Right renal pelvis (tissue), 4 donors: ENCODE measurements around the gene NFIA. TPM values are rescaled to one million over a fixed set of nuclear protein-coding genes. Genes with fewer than 3 reads are reported as not detected.

Experiments used
- DNase-seq, 4 donors: peaks; one replicate each; pipeline ENCODE4 v3.0.0-alpha.2; 2013; ENCODE audit warnings: low read depth in 4 of 4, low spot score in 3 of 4, missing footprints in 1 of 4
- polyA plus RNA-seq, 4 donors: library from polyadenylated mRNA; unstranded; fragments of 120-200 nt; gene quantifications; one replicate each; pipeline ENCODE4 v1.2.1, GENCODE V29; 2013; ENCODE audit not compliant: insufficient read length in 4 of 4

Gene NFIA
- polyA plus RNA-seq, 4 donors = 13.9 to 19.2 (median 17.2) TPM

DNA sequence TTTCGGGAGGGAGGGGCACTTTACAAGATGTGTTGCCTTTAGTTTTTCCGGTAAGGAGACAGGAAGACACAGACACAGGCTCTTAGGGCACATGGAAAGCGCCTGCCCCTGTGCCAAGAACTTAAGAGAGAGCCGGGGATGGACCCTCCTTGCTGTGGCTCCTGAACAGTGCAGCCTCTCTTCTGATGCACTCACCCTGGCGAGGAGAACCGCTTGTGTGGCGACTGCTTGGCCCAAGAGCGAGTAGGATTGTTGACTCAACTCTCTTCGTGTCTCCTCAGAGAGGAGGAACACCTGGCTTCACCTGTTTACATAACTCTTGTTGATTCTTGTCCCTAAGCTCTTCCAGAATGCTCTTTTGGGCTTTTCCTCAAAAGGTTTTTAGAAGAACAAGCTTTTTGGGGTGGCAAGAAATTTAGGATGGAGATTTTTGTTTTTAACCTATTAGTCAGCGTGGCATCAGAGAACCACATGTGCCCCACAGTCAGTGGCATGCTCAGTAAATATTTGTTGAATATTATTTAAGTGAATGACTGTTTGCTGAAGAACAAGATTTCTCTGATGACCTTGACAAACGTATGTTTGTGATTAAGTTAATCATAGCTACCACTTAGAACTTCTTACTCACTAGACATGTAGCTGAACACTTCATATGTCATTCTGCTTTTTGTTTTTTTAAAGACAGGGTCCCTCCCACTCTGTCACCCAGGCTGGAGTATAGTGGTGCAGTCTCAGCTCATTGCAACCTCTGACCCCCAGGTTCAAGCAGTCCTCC is 60.6 kb downstream of the NFIA start:
- DNase-seq = no peak

- no peak for DNase-seq
Measured at GRCh38 chr1:61143821-61144424, 61.6 kb downstream of the NFIA start.

DNA sequence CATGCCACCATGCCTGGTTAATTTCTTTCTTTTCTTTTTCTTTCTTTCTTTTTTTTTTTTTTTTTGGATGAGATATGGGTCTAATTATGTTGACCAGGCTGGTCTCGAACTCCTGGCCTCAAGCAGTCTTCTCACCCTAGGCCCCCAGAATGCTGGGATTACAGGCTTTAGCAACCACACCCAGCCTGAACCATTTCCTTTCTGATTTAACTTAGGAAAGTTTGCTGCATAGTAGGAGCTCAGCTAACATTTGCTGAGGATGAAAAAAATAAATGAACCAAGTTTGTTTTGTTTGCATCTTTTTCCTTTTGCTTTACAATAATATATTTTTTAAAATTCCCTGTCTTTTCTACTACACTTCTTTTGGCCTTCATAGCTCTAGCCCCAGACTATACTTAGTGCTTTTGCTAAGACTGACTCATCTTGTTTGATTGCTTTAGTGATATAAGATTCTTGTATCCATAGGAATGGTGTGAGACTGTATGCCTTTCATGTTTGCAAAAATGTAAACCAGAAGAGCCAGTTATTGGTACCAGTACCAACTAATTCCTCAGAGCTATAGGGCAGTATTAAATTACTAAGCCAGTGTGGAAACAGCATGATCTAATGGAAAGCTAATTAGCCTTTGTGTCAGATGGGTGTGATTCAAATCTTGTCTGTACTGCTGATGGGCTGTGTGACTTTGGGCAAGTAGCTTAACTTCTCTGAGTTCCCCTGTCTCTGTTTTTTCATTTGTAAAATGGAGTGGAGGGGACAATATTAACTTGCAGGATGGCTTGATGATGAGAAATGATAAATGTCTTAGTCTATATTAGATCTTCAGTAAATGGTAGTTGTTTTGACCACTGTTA is 66.9 kb downstream of the NFIA start:
- DNase-seq = no peak

GRCh38 chr1:61151565-61151964 is 69.2 kb downstream of the NFIA start:
- DNase-seq = no peak

DNA sequence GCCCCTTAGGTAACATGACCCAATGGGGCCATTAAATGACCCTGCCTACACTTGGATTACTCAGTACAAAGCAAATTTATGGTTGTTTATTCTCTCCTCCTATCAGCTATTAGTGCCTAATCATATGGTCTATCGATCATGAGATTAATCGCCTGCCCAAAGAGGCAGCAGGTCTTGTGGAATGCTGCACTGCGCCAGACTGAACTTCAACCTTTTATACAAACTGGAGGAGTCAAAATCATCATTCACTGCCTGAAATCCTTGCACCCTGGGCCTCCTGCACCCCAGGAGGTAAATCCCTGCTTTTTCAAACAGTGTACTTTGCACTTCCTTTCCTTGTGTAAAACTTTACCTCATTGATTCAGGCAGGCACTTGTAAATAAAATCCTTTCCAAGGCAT is 69.7 kb downstream of the NFIA start:
- no peak for DNase-seq

GRCh38 chr1:61152469-61153105 is 70.2 kb downstream of the NFIA start:
- DNase-seq = no peak

DNA sequence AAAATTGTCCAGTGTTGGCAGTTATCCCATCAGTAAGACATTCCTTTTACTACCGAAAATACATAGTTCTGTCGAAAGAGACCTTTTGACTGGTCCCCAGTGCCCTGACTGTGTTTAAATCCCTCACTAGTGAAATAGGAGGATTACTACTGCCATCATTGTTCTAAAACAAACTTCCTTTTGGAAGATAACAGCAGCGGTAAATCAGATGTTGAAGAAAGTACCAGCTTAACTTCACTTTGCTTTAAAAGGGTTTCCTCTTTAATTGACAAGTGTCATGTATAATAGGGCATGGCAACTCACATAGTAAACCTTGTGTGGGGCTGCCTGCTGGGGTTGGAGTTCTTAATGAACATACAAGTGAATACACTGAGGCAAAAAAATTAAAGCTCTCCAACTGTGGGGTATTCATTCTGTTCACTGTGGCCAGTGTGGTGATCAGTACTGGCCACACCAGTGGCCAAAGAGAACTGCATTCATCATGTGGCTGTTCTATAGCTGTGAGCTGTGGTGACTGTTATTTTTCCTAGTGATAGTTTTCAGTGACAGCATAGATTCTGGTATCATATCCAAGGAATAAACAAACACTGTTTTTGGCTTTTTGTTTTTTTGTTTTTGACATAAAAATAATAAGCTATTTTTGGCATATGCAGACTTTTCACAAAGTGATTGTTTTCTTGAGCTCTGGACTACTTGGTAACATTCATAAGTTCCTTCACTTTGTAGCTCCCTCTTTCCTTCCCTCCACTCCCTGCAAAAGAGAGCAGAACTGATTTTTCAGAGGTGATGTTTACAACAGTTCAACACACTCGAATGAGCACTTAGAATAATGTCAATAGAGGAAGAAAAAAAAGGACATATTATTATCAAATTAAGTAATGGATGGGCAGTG is 74.5 kb downstream of the NFIA start:
- DNase-seq = no peak

DNA sequence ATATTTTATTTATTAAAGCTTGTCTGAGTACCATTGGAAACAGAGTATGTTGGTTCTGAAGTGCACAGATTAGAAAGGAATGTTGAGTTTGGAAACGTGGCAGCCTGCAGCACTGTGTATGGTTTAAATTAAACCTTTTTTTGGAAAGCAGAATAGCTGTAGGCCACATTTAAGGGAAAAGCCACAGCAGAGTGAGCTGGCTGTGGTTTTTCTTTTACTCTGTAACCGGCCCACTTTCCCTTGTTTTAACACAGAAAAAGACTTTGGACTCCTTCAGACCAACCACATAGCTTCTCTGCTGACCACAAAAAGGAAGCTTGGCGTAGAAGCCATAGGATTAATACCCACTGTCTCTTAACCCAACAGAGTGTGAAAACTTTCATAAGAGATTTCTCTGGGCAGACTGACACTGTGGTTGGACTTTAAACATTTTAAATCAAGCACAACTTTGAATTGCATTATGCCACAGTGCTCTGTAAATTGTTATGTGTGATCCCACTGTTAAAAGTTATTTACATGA is 75.2 kb downstream of the NFIA start:
- DNase-seq = no peak

GRCh38 chr1:61158591-61158990 is 76.2 kb downstream of the NFIA start:
- no peak for DNase-seq

- DNase-seq = no peak
Measured at GRCh38 chr1:61160526-61160925, 78.2 kb downstream of the NFIA start.

GRCh38 chr1:61162520-61163258 is 80.3 kb downstream of the NFIA start:
- no peak for DNase-seq

DNA sequence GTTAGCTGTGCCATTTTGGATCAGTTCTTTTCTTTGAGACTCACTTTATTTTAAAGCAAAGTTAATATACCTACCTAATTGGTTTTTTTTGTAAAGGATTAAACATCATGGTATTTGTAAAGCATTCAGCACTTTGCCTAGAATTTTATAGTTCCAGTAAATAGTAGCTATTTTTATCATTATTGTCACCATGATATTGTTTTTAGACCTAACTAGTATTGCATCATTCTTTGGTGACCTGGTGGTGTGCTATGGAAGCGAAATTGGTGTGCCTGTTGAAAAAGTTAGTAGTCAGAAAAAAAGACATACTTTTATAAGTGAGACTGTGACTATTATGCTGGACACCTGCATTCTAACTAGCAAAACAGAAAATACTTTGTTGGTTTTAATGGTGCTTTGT is 81.0 kb downstream of the NFIA start:
- no peak for DNase-seq

- DNase-seq = no peak
Measured at GRCh38 chr1:61165402-61165801, 83.0 kb downstream of the NFIA start.

GRCh38 chr1:61167309-61167708 is 84.9 kb downstream of the NFIA start:
- no peak for DNase-seq

DNA sequence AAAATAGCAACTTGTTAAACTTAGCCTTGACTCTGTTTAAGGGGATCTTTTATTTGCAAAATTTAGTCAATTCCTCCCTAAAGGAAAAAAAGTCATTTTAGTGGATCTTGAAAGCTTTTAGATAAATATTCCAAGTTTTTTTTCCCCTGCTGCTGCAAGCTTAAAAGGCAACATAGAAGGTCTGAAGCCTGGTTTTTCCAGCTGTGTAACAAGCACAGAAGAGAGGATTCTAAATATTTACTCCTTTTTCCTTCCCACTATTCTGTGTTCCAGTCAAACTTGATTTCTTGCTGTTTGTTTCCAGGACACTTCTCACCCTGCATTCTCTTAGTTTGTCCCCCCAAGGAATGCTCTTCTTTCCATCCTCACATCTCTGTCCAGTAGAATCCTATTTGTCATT is 86.7 kb downstream of the NFIA start:
- DNase-seq = no peak

DNA sequence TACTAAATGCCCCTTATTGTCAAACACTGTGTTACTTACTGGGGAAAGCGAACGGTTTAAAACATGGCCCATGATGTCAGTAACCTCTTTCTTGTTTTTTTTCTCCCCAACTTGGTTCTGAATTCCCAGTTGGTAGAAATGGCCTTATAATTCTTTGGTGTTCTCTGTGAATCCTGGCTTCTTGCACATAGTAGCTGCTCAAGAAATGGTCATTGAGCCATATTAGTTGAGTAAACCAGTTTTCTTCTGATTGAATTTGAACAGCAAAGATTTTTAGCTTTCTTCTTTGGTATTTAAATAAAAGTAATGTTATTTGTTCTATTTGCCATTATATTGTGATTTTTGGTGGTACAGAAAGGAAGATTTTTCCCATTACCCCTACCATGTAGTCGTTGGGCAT is 87.3 kb downstream of the NFIA start:
- DNase-seq = no peak

- DNase-seq = no peak
Measured at GRCh38 chr1:61170328-61171238, 88.2 kb downstream of the NFIA start.

DNA sequence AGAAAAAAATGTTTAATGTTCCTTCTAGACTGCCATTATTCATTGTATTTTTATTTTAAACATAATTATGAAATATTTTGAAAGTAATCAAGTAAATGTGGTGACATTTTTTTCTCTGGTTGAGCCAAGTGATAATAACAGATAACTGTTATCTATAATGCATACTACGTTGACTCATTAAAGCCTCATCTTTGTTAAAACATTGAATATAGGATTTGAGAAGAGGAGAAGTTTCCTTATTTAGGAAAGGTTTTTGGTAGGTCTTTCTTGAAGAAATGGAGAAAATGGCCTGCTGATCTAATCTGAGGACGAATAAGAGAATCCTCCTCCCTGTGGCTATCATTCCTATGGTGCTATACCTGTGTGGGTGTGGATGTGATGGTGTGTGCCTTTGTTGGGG is 89.0 kb downstream of the NFIA start:
- DNase-seq = no peak
